Left lung (tissue), 10 donors: Measurements from ENCODE around the gene NIPA2. TPM values are rescaled to one million over a fixed set of nuclear protein-coding genes. Genes with fewer than 3 reads are reported as not detected.

ENCODE experiments used
- ATAC-seq: fragments of 200-7000 bp; cut with Tn5 transposase; one replicate; pipeline ENCODE4 v1.9.1; 2020; ENCODE audit warnings: moderate library complexity
- DNase-seq, 4 donors: peaks; one replicate each; pipeline ENCODE4 v3.0.0-alpha.2; 2013 to 2020
- H3K27ac ChIP-seq, 2 donors: fragments of 200-600 bp; sonication (generic) in 1 of 2; one replicate each; pipeline versions ENCODE4 v1.5.0 to v1.8.0; 2020 to 2021
- H3K27me3 ChIP-seq, 2 donors: fragments of 200-600 bp; sonication (generic) in 1 of 2; one replicate each; pipeline versions ENCODE4 v1.5.0 to v1.8.0; 2020 to 2021
- H3K36me3 ChIP-seq, 2 donors: fragments of 200-600 bp; sonication (generic) in 1 of 2; one replicate each; pipeline versions ENCODE4 v1.5.0 to v1.8.0; 2020 to 2021
- H3K4me1 ChIP-seq, 2 donors: fragments of 200-600 bp; one replicate each; pipeline ENCODE4 v1.8.0; 2021
- H3K4me3 ChIP-seq, 2 donors: fragments of 200-600 bp; sonication (generic) in 1 of 2; one replicate each; pipeline versions ENCODE4 v1.5.0 to v1.8.0; 2020 to 2021; ENCODE audit warnings: mild to moderate bottlenecking in 1 of 2
- H3K9me3 ChIP-seq, 2 donors: fragments of 200-600 bp; sonication (generic) in 1 of 2; one replicate each; pipeline versions ENCODE4 v1.5.0 to v1.8.0; 2020 to 2021
- intact Hi-C, 2 donors: fragments of 100-400 bp; cut with DNase I; formaldehyde crosslinking; loops; one replicate each; pipeline versions ENCODE4 v1.11.2 to v1.14.2; 2022
- polyA plus RNA-seq, 6 donors: library from polyadenylated mRNA; unstranded; fragments of 120-200 nt; gene quantifications; one replicate each; pipeline ENCODE4 v1.2.1, GENCODE V29; 2013; ENCODE audit not compliant: insufficient read length in 6 of 6
- total RNA-seq, 2 donors: library from RNA; stranded (reverse); fragmentation: NEBNext Ultra II Directional; extraction: Animal tissue kit (Norgen Biotek cat#: 25700); gene quantifications; one replicate each; pipeline ENCODE4 v1.2.1, GENCODE V29; 2021
- TF ChIP-seq, protein P1 (sequence below), 2 donors: fragments of 200-600 bp; sonication (generic) in 1 of 2; IDR thresholded peaks; one replicate each; pipeline versions ENCODE4 v1.5.0 to v1.8.0; 2021; ENCODE audit warnings: antibody characterized with exemption in 2 of 2
- donor health status: DM: no; HTN: yes; CAD: no.
- donor health status: DM: no; HTN: no; CAD: no.

The NIPA2 gene
- total and polyA plus RNA-seq, 8 donors, result 38.3 to 69.0 (median 43.9) TPM

DNA sequence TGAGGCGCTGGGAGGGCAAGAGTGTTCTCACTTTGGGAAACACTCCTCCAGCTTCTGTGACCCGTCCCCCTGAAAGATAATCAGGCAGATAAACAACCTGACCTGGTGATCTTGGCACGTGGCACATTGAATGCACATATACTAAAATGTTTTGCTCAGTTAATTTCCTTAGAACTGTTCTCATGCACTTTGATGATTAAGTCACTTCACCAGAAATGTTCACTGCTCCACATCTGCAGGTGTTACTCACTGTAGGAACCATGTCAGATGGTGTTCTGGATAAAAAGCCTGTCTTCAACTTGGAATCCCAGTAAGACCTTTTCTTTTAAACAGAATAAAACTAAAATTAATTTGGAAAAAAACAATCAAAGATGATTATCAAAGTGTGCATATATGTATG is 24.6 kb upstream of the NIPA2 start:
- TF ChIP-seq, protein P1, sequence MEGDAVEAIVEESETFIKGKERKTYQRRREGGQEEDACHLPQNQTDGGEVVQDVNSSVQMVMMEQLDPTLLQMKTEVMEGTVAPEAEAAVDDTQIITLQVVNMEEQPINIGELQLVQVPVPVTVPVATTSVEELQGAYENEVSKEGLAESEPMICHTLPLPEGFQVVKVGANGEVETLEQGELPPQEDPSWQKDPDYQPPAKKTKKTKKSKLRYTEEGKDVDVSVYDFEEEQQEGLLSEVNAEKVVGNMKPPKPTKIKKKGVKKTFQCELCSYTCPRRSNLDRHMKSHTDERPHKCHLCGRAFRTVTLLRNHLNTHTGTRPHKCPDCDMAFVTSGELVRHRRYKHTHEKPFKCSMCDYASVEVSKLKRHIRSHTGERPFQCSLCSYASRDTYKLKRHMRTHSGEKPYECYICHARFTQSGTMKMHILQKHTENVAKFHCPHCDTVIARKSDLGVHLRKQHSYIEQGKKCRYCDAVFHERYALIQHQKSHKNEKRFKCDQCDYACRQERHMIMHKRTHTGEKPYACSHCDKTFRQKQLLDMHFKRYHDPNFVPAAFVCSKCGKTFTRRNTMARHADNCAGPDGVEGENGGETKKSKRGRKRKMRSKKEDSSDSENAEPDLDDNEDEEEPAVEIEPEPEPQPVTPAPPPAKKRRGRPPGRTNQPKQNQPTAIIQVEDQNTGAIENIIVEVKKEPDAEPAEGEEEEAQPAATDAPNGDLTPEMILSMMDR (IDR thresholded peaks at IDR 0.05), result no peak
- ATAC-seq (no peak), DNase-seq (no peak)
- peaks cover 0 to 4% of the 10 kb centered on the region in 2 donors for H3K36me3 ChIP-seq
- no peaks in the 10 kb centered on the region for H3K4me1 ChIP-seq
- H3K27ac ChIP-seq, result no peak overlapping the region
- H3K9me3 ChIP-seq, result no peaks in the 10 kb centered on the region
- no peaks in the 10 kb centered on the region for H3K27me3 ChIP-seq
- no peak overlapping the region for H3K4me3 ChIP-seq
- intact Hi-C loops, result no loop called here

DNA sequence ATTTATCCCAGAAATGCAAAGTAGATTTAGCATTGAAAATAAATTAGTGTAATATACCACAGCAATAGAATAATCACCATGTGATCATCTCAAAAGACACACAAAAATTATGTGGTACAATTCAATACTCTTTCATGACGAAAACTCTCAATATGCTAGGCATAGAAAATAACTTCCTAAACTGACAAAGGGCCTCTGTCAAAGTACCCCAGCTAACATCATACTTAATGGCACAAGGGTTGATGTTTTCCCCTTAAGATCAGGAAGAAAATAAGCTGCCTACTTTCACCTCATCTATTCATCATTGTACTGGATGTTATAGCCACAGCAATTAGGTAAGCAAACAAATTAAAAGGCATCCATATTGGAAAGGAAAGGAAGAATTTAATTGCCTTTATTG is 22.7 kb upstream of the NIPA2 start:
- no peak overlapping the region for H3K27ac ChIP-seq
- H3K9me3 ChIP-seq, result no peaks in the 10 kb centered on the region
- intact Hi-C loops, result no loop called here
- TF ChIP-seq, protein P1 (IDR thresholded peaks at IDR 0.05), result no peak
- no peaks in the 10 kb centered on the region for H3K27me3 ChIP-seq
- ATAC-seq, result no peak
- no peak overlapping the region for H3K4me3 ChIP-seq
- DNase-seq, result no peak
- H3K36me3 ChIP-seq, result peaks cover 0 to 14% of the 10 kb centered on the region in 2 donors
- H3K4me1 ChIP-seq, result no peaks in the 10 kb centered on the region

DNA sequence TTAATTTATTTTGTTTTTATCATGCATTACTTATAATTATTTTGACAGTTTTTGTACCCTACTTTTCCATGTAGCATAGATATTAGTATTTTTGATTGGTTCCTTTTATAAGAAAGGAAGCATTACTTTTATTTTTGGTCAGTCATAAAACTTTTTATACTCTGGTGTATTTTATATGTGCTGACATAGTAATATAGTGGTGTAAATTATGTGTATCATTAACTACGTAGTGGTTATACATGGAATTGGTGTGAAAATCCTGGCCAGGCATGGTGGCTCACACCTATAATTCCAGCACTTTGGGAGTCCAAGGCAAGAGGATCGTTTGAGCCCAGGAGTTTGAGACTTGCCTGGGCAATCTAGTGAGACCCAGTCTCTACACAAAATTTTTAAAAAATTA is 18.8 kb upstream of the NIPA2 start:
- ATAC-seq, result no peak
- intact Hi-C loops, result no loop called here
- Histone ChIP-seq H3K27ac (no peak overlapping the region), H3K27me3 (no peaks in the 10 kb centered on the region), H3K9me3 (no peaks in the 10 kb centered on the region), H3K36me3 (peaks cover 0 to 39% of the 10 kb centered on the region in 2 donors), H3K4me3 (no peak overlapping the region), H3K4me1 (no peaks in the 10 kb centered on the region)
- DNase-seq, result no peak
- TF ChIP-seq, protein P1 (IDR thresholded peaks at IDR 0.05), result no peak

DNA sequence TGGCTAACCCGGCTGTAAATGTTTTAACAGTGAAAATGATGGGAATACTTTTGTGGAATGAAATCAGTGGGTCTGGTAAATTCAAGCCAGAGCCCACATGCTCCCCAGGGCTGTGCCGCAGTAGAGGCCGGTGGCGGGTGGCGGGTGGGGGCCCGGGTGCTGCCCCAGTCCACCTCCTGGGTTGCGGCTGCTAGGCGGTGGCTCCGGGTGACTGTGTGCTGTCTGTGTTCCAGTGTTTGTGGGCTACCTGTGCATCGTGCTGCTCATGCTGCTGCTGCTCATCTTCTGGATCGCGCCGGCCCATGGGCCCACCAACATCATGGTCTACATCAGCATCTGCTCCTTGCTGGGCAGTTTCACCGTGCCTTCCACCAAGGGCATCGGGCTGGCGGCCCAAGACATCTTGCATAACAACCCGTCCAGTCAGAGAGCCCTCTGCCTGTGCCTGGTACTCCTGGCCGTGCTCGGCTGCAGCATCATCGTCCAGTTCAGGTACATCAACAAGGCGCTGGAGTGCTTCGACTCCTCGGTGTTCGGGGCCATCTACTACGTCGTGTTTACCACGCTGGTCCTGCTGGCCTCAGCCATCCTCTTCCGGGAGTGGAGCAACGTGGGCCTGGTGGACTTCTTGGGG is 14.9 kb upstream of the NIPA2 start:
- H3K27ac ChIP-seq, result no peak overlapping the region
- H3K4me3 ChIP-seq, result no peak overlapping the region
- H3K9me3 ChIP-seq, result no peaks in the 10 kb centered on the region
- H3K36me3 ChIP-seq, result peaks cover 0 to 61% of the 10 kb centered on the region in 2 donors
- intact Hi-C loops, result no loop called here
- DNase-seq (no peak), ATAC-seq (no peak)
- no peaks in the 10 kb centered on the region for H3K27me3 ChIP-seq
- no peaks in the 10 kb centered on the region for H3K4me1 ChIP-seq
- TF ChIP-seq, protein P1 (IDR thresholded peaks at IDR 0.05), result no peak

DNA sequence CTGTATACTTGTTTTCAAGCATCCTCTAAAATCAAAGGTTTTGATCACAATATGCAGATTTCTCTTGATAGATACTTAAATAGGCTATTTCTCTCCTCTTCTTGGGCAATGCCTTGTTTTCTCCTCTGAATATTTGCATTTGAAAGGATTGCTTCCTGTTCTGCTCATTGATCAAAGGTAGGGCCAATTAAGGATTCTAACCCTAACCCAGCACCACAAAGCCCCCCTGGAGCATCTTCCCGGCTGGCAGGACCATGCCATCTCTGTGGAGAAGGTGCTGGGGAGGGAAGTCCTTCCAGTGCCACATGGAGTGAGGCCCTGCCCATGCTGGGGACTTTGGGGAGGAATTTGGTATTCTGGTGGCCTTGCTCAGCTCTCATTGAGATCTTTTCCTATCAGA is 11.3 kb upstream of the NIPA2 start:
- H3K4me1 ChIP-seq, result no peaks in the 10 kb centered on the region
- peaks cover 0 to 38% of the 10 kb centered on the region in 2 donors for H3K36me3 ChIP-seq
- no peak overlapping the region for H3K27ac ChIP-seq
- TF ChIP-seq, protein P1 (IDR thresholded peaks at IDR 0.05), result no peak
- DNase-seq (no peak), ATAC-seq (no peak)
- H3K27me3 ChIP-seq, result no peaks in the 10 kb centered on the region
- no peak overlapping the region for H3K4me3 ChIP-seq
- H3K9me3 ChIP-seq, result no peaks in the 10 kb centered on the region
- intact Hi-C loops, result no loop called here
